ENCODE results near the gene CNTN4.

DNA sequence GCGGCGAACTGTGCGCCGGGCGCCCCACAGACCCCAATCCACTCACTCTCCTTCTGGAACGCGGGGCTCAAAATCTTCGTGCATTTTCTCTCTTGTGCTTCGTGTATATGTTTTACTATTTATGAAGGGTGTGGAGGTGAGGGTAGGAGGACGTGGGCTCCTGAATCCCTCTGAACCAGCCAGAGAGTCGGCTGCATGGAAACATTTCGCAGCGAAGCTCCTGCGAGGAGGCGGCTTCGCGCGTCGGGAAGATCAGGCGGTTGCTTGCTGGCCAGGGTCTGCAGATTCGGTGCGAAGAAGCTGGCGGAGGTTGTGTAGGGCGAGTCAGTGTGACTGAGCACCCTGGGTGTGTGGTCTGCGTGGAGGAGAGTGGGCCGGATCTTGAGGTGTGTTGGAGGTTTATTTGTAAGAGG lies 1.1 kb downstream of the CNTN4 start:
- TF ChIP-seq, protein P1, sequence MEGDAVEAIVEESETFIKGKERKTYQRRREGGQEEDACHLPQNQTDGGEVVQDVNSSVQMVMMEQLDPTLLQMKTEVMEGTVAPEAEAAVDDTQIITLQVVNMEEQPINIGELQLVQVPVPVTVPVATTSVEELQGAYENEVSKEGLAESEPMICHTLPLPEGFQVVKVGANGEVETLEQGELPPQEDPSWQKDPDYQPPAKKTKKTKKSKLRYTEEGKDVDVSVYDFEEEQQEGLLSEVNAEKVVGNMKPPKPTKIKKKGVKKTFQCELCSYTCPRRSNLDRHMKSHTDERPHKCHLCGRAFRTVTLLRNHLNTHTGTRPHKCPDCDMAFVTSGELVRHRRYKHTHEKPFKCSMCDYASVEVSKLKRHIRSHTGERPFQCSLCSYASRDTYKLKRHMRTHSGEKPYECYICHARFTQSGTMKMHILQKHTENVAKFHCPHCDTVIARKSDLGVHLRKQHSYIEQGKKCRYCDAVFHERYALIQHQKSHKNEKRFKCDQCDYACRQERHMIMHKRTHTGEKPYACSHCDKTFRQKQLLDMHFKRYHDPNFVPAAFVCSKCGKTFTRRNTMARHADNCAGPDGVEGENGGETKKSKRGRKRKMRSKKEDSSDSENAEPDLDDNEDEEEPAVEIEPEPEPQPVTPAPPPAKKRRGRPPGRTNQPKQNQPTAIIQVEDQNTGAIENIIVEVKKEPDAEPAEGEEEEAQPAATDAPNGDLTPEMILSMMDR (conservative IDR thresholded peaks at IDR 0.05; ENCODE audit: low read depth, low read length) = no peak
- TF ChIP-seq EZH2 (IDR thresholded peaks at IDR 0.05; ENCODE audit: borderline replicate concordance, low read depth, low read length, poor library complexity, severe bottlenecking) = no peak

All from A673 (cell line).